ENCODE data around the gene PHACTR3.

Gene PHACTR3

GRCh38 chr20:59771506-59772372 is 167.4 kb downstream of the PHACTR3 start:
- ATAC-seq (ENCODE audit: low read depth), result no peak
- no peak for TF ChIP-seq CTCF (IDR thresholded peaks at IDR 0.05; ENCODE audit: poor library complexity, severe bottlenecking)
- Histone ChIP-seq H3K9me3 (ENCODE audit: severe bottlenecking) (no peaks in the 10 kb centered on the region), H3K27me3 (ENCODE audit: insufficient read depth, poor library complexity, severe bottlenecking) (peaks cover 9% of the 10 kb centered on the region), H3K27ac (ENCODE audit: poor library complexity, severe bottlenecking) (no peak overlapping the region), H3K4me3 (ENCODE audit: severe bottlenecking) (no peak overlapping the region), H3K36me3 (ENCODE audit: low read depth) (no peaks in the 10 kb centered on the region), H3K4me1 (ENCODE audit: insufficient read depth, poor library complexity, severe bottlenecking) (no peaks in the 10 kb centered on the region)
- peak; percentile 69 for DNase-seq (ENCODE audit: low spot score)

- TF ChIP-seq CTCF (IDR thresholded peaks at IDR 0.05; ENCODE audit: poor library complexity, severe bottlenecking), result no peak
- ATAC-seq (ENCODE audit: low read depth) (no peak), DNase-seq (ENCODE audit: low spot score) (peak; percentile 70)
- H3K9me3 ChIP-seq (ENCODE audit: severe bottlenecking), result no peaks in the 10 kb centered on the region
- no peak overlapping the region for H3K4me3 ChIP-seq (ENCODE audit: severe bottlenecking)
- no peaks in the 10 kb centered on the region for H3K4me1 ChIP-seq (ENCODE audit: insufficient read depth, poor library complexity, severe bottlenecking)
- peaks cover 9% of the 10 kb centered on the region for H3K27me3 ChIP-seq (ENCODE audit: insufficient read depth, poor library complexity, severe bottlenecking)
- no peaks in the 10 kb centered on the region for H3K36me3 ChIP-seq (ENCODE audit: low read depth)
- no peak overlapping the region for H3K27ac ChIP-seq (ENCODE audit: poor library complexity, severe bottlenecking)
These were observed 168.0 kb downstream of the PHACTR3 start for GRCh38 chr20:59772373-59772705.

- TF ChIP-seq CTCF (IDR thresholded peaks at IDR 0.05; ENCODE audit: poor library complexity, severe bottlenecking), result no peak
- no peaks in the 10 kb centered on the region for H3K36me3 ChIP-seq (ENCODE audit: low read depth)
- H3K4me1 ChIP-seq (ENCODE audit: insufficient read depth, poor library complexity, severe bottlenecking), result no peaks in the 10 kb centered on the region
- no peak overlapping the region for H3K27ac ChIP-seq (ENCODE audit: poor library complexity, severe bottlenecking)
- no peak overlapping the region for H3K4me3 ChIP-seq (ENCODE audit: severe bottlenecking)
- H3K27me3 ChIP-seq (ENCODE audit: insufficient read depth, poor library complexity, severe bottlenecking), result peaks cover 9% of the 10 kb centered on the region
- no peaks in the 10 kb centered on the region for H3K9me3 ChIP-seq (ENCODE audit: severe bottlenecking)
- DNase-seq (ENCODE audit: low spot score) (peak; percentile 83), ATAC-seq (ENCODE audit: low read depth) (no peak)
These were observed 168.9 kb downstream of the PHACTR3 start for GRCh38 chr20:59772931-59773913.

GRCh38 chr20:59774204-59774641 is 169.9 kb downstream of the PHACTR3 start:
- no peak overlapping the region for H3K27ac ChIP-seq (ENCODE audit: poor library complexity, severe bottlenecking)
- ATAC-seq (ENCODE audit: low read depth), result no peak
- TF ChIP-seq CTCF (IDR thresholded peaks at IDR 0.05; ENCODE audit: poor library complexity, severe bottlenecking), result no peak
- DNase-seq (ENCODE audit: low spot score), result peak; percentile 72
- peaks cover 9% of the 10 kb centered on the region for H3K27me3 ChIP-seq (ENCODE audit: insufficient read depth, poor library complexity, severe bottlenecking)
- no peaks in the 10 kb centered on the region for H3K4me1 ChIP-seq (ENCODE audit: insufficient read depth, poor library complexity, severe bottlenecking)
- H3K9me3 ChIP-seq (ENCODE audit: severe bottlenecking), result no peaks in the 10 kb centered on the region
- H3K36me3 ChIP-seq (ENCODE audit: low read depth), result no peaks in the 10 kb centered on the region
- H3K4me3 ChIP-seq (ENCODE audit: severe bottlenecking), result no peak overlapping the region
